HuH-7 (cell line): ENCODE measurements around the gene AKAP5.

ENCODE experiments used
- DNase-seq: peaks from one replicate; pipeline ENCODE4 v3.0.0; 2011; ENCODE audit warnings: low spot score

Gene AKAP5

GRCh38 chr14:64465191-64465822, at the start of gene AKAP5:
Gene AKAP5, plus strand, starts transcription at chr14:64465499. Its CDS starts 2,896 bp downstream, at chr14:64468395.
- peak; percentile 73 for DNase-seq

GRCh38 chr14:64416348-64416932, 48.9 kb upstream of the AKAP5 start:
- no peak for DNase-seq

- no peak for DNase-seq
These were observed 48.1 kb upstream of the AKAP5 start for GRCh38 chr14:64417055-64417770.

GRCh38 chr14:64417771-64418125, 47.6 kb upstream of the AKAP5 start:
- DNase-seq = no peak

- DNase-seq = no peak
These were observed 46.3 kb upstream of the AKAP5 start for GRCh38 chr14:64419003-64419402.

- no peak for DNase-seq
These were observed 44.1 kb upstream of the AKAP5 start for GRCh38 chr14:64421166-64421565.

- no peak for DNase-seq
These were observed 43.3 kb upstream of the AKAP5 start for GRCh38 chr14:64422005-64422404.

GRCh38 chr14:64422756-64423155, 42.5 kb upstream of the AKAP5 start:
- no peak for DNase-seq

- DNase-seq = no peak
These were observed 41.3 kb upstream of the AKAP5 start for GRCh38 chr14:64423987-64424386.

- no peak for DNase-seq
These were observed 30.8 kb upstream of the AKAP5 start for GRCh38 chr14:64434528-64434927.

- no peak for DNase-seq
These were observed 27.0 kb upstream of the AKAP5 start for GRCh38 chr14:64438181-64438841.

GRCh38 chr14:64439141-64439540, 26.2 kb upstream of the AKAP5 start:
- no peak for DNase-seq

- DNase-seq = no peak
These were observed 24.8 kb upstream of the AKAP5 start for GRCh38 chr14:64440494-64440893.

- no peak for DNase-seq
These were observed 22.9 kb upstream of the AKAP5 start for GRCh38 chr14:64442300-64442988.

GRCh38 chr14:64444140-64444539, 21.2 kb upstream of the AKAP5 start:
- DNase-seq = no peak

- no peak for DNase-seq
These were observed 20.1 kb upstream of the AKAP5 start for GRCh38 chr14:64444984-64445845.

- DNase-seq = no peak
These were observed 17.2 kb upstream of the AKAP5 start for GRCh38 chr14:64447876-64448670.

- DNase-seq = no peak
These were observed 15.0 kb upstream of the AKAP5 start for GRCh38 chr14:64450255-64450654.

- no peak for DNase-seq
These were observed 10.6 kb upstream of the AKAP5 start for GRCh38 chr14:64454671-64455070.

- DNase-seq = no peak
These were observed 5.7 kb upstream of the AKAP5 start for GRCh38 chr14:64459405-64460136.
